GM12891 (cell line): ENCODE measurements around the gene TMEM252. TPM values are rescaled to one million over a fixed set of nuclear protein-coding genes. Genes with fewer than 3 reads are reported as not detected.
A peak's percentile ranks its signal among the peaks of the same experiment; 100 is the strongest.

Source experiments
- DNase-seq: peaks from one replicate; pipeline ENCODE4 v3.0.0; 2011; ENCODE audit warnings: low spot score; ENCODE audit not compliant: insufficient read length
- FAIRE-seq: peaks from 2 replicates; lab custom pipeline; 2011; peaks lifted over from hg19 to GRCh38; lab: Jason Lieb, UNC
- PAX5 ChIP-seq: IDR thresholded peaks from 2 replicates; pipeline ENCODE4 v1.6.1; 2011; ENCODE audit warnings: low read length, moderate library complexity, mild to moderate bottlenecking; ENCODE audit not compliant: insufficient read depth, severe bottlenecking
- POLR2A ChIP-seq: IDR thresholded peaks from 2 replicates; pipeline ENCODE4 v1.6.1; 2011; ENCODE audit warnings: low read depth, low read length, control low read depth
- POLR2AphosphoS5 ChIP-seq: IDR thresholded peaks from 2 replicates; pipeline ENCODE4 v1.6.1; 2011; ENCODE audit warnings: low read depth, low read length, control low read depth
- POU2F2 ChIP-seq: IDR thresholded peaks from 2 replicates; pipeline ENCODE4 v1.6.1; 2011; ENCODE audit warnings: low read depth, mild to moderate bottlenecking, control low read depth, low read length, moderate library complexity
- SPI1 ChIP-seq: IDR thresholded peaks from 2 replicates; pipeline ENCODE4 v1.6.1; 2011; ENCODE audit warnings: low read depth, low read length, control low read depth
- TAF1 ChIP-seq: IDR thresholded peaks from 2 replicates; pipeline ENCODE4 v1.6.1; 2011; ENCODE audit warnings: low read depth, low read length, control low read depth
- polyA plus RNA-seq: library from polyadenylated mRNA; unstranded; fragments of >200 nt; gene quantifications from one replicate; pipeline ENCODE4 v1.2.1, GENCODE V29; 2012; ENCODE audit warnings: low read depth, missing spikeins, inconsistent platforms; ENCODE audit not compliant: missing spikeins

TMEM252 gene
- not detected for polyA plus RNA-seq

- FAIRE-seq (no peak), DNase-seq (no peak)
- TF ChIP-seq SPI1 (no peak), TAF1 (no peak), POLR2AphosphoS5 (no peak), POU2F2 (no peak), POLR2A (no peak), PAX5 (no peak)
These were observed at the start of gene TMEM252 for GRCh38 chr9:68540712-68541535. TMEM252 (minus strand) TSS chr9:68540883; CDS start chr9:68540814, 69 bp downstream.

- FAIRE-seq (no peak), DNase-seq (no peak)
- no peak for TF ChIP-seq PAX5
- TF ChIP-seq SPI1, result no peak
- TF ChIP-seq TAF1, result no peak
- no peak for TF ChIP-seq POLR2AphosphoS5
- TF ChIP-seq POLR2A, result no peak
- no peak for TF ChIP-seq POU2F2
These were observed 44.5 kb upstream of the TMEM252 start for GRCh38 chr9:68585034-68585761.

- no peak for TF ChIP-seq POLR2A
- TF ChIP-seq POLR2AphosphoS5, result no peak
- TF ChIP-seq SPI1, result no peak
- TF ChIP-seq POU2F2, result no peak
- no peak for TF ChIP-seq TAF1
- TF ChIP-seq PAX5, result no peak
- FAIRE-seq (peak; percentile 88), DNase-seq (peak; percentile 47)
These were observed 43.7 kb upstream of the TMEM252 start for GRCh38 chr9:68584189-68585033.

- FAIRE-seq (no peak), DNase-seq (no peak)
- no peak for TF ChIP-seq PAX5
These were observed 41.0 kb upstream of the TMEM252 start for GRCh38 chr9:68581696-68582095.

- DNase-seq, result no peak
- TF ChIP-seq TAF1 (no peak), SPI1 (peak; percentile 96)
- peak; percentile 68 for FAIRE-seq
These were observed 37.3 kb upstream of the TMEM252 start for GRCh38 chr9:68577774-68578591.

GRCh38 chr9:68575817-68576216, 35.1 kb upstream of the TMEM252 start:
- FAIRE-seq, result no peak
- no peak for DNase-seq
- TF ChIP-seq POU2F2 (no peak), PAX5 (no peak), POLR2AphosphoS5 (no peak), SPI1 (no peak), TAF1 (no peak), POLR2A (no peak)

- TF ChIP-seq TAF1 (no peak), SPI1 (no peak), POLR2AphosphoS5 (no peak), POLR2A (no peak), POU2F2 (no peak), PAX5 (no peak)
- DNase-seq, result no peak
- FAIRE-seq, result no peak
These were observed 33.5 kb upstream of the TMEM252 start for GRCh38 chr9:68574150-68574549.

- TF ChIP-seq PAX5, result no peak
- TF ChIP-seq TAF1, result no peak
- no peak for TF ChIP-seq POLR2AphosphoS5
- no peak for TF ChIP-seq POU2F2
- TF ChIP-seq POLR2A, result no peak
- no peak for TF ChIP-seq SPI1
- FAIRE-seq, result no peak
- DNase-seq, result no peak
These were observed 26.9 kb upstream of the TMEM252 start for GRCh38 chr9:68567565-68567964.
